Measurements from ENCODE around the gene ASTN1. TPM values are rescaled to one million over a fixed set of nuclear protein-coding genes. Genes with fewer than 3 reads are reported as not detected.

Gene ASTN1
- total RNA-seq, 1 experiment from 2014 or later, result 0.13 TPM

DNA sequence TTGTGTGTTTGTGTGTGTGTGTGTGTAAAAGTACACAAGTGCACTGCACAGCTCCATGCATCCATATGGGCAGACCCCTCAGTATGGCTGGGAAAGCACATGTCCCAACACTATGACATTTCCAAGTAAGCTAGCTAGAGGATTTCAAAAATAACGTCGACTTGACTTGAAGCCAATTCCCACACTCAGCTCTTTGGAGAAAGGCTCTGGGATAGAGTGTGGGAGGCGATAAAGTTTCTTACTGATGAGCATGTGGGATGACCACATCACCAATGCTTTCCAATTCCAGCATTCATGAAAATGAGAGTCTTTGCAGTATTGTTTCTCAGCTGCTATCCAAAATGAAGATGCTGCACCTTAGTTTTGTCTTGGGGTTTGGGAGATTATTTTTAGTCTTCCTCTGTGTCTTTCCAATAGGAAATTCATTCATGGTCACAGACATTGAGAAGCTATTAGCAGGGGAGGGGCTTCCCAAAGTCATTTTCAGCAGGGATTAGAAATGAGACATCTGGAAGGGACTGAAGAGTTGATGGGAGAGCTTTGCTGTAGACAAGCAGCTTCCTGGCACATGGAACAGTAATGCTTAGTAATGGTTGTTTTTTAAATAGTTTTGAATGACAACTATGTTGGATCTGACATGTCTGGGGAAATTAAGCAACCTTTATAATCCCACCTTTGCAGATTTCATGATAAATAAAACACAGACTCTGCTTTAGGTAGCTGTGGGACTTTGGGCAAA, 143.5 kb downstream of the ASTN1 start:
- H3K36me3 ChIP-seq, result no peaks in the 10 kb centered on the region

DNA sequence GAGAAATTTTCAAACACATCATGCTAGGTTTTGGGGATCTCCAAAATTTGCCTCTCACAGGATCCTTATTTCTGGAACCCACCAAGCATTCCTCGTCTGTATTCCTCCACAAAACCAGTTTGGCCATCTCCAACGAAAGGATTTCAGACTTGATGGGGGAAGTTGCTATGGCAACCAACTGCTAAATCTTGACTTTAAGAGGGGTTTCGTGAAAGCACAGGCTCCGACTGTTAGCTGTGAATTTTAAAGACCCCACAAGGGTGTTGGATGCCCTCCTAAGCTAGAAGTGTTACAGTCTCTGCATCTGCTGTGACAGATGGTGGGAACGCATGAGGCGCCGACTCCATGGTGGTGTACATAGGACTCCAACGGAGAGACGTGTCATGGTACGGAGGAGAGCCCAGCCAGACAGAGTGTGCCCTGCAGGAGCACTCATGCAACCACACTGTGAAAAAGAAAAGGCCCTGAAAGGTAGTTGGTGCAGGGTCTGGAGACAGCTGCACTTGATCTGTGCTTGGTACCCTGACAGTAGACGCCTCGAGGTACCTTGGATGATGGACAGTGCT, 147.1 kb downstream of the ASTN1 start:
- Histone ChIP-seq H3K9me3 (replicated peaks) (no peaks in the 10 kb centered on the region), H3K4me3 (no peak overlapping the region)
- no peak for DNase-seq (ENCODE audit: low read depth in 1 of 2, low spot score in 2 of 2)

More for the DNA sequence above, 143.5 kb downstream of the ASTN1 start:
- Histone ChIP-seq H3K4me1 (replicated peaks) (no peaks in the 10 kb centered on the region), H3K27me3 (replicated peaks) (no peaks in the 10 kb centered on the region), H3K9me3 (replicated peaks) (no peaks in the 10 kb centered on the region), H3K4me3 (no peak overlapping the region), H3K27ac (no peak overlapping the region)
- no peak for DNase-seq (ENCODE audit: low read depth in 1 of 2, low spot score in 2 of 2)

GRCh38 chr1:177014325-177014724, 150.2 kb downstream of the ASTN1 start:
- Histone ChIP-seq H3K27ac (no peak overlapping the region), H3K4me3 (no peak overlapping the region), H3K36me3 (no peaks in the 10 kb centered on the region), H3K27me3 (replicated peaks) (no peaks in the 10 kb centered on the region), H3K9me3 (replicated peaks) (no peaks in the 10 kb centered on the region), H3K4me1 (replicated peaks) (no peaks in the 10 kb centered on the region)
- DNase-seq (ENCODE audit: low read depth in 1 of 2, low spot score in 2 of 2), result no peak

More for the DNA sequence above, 147.1 kb downstream of the ASTN1 start:
- Histone ChIP-seq H3K4me1 (replicated peaks) (no peaks in the 10 kb centered on the region), H3K27ac (no peak overlapping the region), H3K27me3 (replicated peaks) (no peaks in the 10 kb centered on the region), H3K36me3 (no peaks in the 10 kb centered on the region)

DNA sequence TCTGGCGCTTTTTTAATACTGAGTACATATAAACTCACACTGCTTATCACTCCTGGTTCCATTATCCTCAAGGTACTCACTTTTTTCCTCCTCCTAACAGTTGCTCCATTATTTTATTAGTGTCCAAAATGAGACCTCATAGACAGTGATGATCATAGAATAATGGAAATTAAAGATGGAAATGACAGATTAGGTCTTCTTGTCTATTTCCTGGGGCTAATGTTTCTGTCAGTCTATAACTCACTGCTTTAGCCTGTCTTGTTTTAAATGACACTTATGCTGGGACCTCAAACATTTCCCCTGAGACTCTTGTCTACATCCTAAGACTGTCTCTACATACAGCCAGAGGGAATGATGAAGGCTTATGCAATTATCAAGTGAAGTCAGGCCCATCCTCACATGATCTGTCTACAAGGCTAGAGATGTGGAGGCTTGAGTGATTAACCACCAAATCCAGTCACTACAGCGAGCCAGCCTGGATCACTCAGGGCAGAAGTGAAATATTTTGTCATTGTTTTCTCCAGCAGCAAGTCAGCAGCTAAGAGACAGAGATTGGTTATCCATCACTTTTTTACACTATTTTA, 152.1 kb downstream of the ASTN1 start:
- no peaks in the 10 kb centered on the region for H3K27me3 ChIP-seq (replicated peaks)
- no peaks in the 10 kb centered on the region for H3K9me3 ChIP-seq (replicated peaks)
- H3K4me3 ChIP-seq, result no peak overlapping the region
- H3K4me1 ChIP-seq (replicated peaks), result no peaks in the 10 kb centered on the region
- H3K36me3 ChIP-seq, result no peaks in the 10 kb centered on the region
- no peak for DNase-seq (ENCODE audit: low read depth in 1 of 2, low spot score in 2 of 2)
- H3K27ac ChIP-seq, result no peak overlapping the region

DNA sequence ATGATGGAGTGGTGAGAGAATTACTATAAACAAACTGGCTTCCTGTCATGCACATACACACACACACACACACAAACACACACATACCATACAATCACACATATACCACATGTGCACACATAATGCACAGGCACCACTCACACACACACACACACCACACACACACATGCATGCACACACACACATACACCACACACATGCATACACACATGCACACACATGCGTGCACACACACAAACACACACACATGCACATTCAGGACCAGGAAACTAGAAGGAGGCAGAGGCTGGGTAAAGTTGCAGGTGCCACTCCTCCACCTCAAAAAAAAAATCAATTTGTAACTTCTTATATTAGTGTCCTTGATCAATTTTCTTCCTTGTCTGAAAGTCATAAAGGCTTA, 153.0 kb downstream of the ASTN1 start:
- Histone ChIP-seq H3K27ac (no peak overlapping the region), H3K4me1 (replicated peaks) (no peaks in the 10 kb centered on the region), H3K4me3 (no peak overlapping the region), H3K9me3 (replicated peaks) (no peaks in the 10 kb centered on the region), H3K36me3 (no peaks in the 10 kb centered on the region), H3K27me3 (replicated peaks) (no peaks in the 10 kb centered on the region)
- DNase-seq (ENCODE audit: low read depth in 1 of 2, low spot score in 2 of 2), result no peak

DNA sequence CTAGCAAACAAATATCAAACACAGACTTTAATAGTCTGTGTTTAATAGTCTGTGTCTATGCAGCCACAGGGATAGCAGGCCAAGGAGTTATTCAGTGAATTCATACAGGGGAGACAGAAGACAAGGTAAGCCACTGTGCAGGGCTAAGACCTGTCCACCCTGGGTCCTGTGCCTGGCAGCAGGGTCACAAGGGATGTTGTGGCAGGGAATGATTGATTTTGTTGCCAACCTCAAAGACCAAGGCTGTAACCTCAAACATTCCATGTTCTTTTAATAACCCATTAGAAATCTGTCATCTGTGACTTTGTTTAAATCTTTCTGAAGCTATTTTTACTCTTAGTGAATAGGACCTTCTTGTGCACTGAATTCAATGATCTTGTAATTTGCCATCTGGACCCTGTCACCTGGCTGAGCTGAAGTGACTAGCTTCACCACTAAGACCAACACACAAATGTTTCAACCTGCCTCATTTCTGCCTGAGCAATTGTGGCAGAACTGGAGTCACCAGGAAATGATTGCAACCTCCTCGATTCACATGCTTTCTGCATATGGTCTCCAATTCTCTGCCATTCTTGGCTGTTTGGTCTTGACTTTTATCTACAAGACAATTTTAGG, 154.2 kb downstream of the ASTN1 start:
- Histone ChIP-seq H3K4me3 (no peak overlapping the region), H3K9me3 (replicated peaks) (no peaks in the 10 kb centered on the region), H3K36me3 (no peaks in the 10 kb centered on the region), H3K27ac (no peak overlapping the region), H3K4me1 (replicated peaks) (no peaks in the 10 kb centered on the region), H3K27me3 (replicated peaks) (no peaks in the 10 kb centered on the region)
- DNase-seq (ENCODE audit: low read depth in 1 of 2, low spot score in 2 of 2), result no peak

GRCh38 chr1:177008653-177009052, 155.9 kb downstream of the ASTN1 start:
- DNase-seq (ENCODE audit: low read depth in 1 of 2, low spot score in 2 of 2), result no peak
- H3K27ac ChIP-seq, result no peak overlapping the region
- H3K4me3 ChIP-seq, result no peak overlapping the region
- no peaks in the 10 kb centered on the region for H3K4me1 ChIP-seq (replicated peaks)
- no peaks in the 10 kb centered on the region for H3K27me3 ChIP-seq (replicated peaks)
- no peaks in the 10 kb centered on the region for H3K9me3 ChIP-seq (replicated peaks)
- H3K36me3 ChIP-seq, result no peaks in the 10 kb centered on the region

DNA sequence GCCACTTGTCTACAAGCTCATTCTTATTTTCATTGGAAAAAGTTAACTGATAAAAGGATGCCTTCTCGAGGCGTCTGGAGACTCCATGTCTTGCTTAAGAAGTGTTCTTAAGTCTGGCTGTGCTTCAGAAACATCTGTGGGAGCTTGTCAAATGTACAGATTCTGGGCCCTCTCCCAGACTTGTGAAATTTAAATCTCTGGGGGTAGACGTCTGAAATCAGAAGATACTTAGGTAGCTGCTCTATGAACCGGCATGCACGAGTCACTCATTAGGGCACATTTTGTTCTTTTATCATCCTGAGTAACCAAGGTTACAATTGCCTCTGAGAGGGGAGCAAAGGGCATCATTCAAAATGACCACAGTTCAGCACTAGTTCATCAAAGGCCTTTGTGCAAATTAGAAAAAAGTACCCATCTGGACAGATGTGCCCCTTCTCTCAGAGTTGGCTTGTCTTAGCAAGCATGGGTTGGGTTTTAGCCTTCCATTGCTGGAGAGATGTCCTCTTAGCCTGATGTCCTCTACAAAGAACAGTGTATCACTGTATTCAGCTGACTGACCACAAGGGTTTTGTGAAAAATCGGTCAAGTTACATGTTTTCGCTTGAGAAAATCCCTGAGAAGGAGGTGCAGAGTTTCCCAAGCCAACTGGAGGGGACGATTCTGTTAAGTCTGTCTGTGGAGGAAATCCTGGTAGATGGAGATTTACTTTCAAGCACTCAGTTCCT, 156.9 kb downstream of the ASTN1 start:
- Histone ChIP-seq H3K4me1 (replicated peaks) (no peaks in the 10 kb centered on the region), H3K4me3 (no peak overlapping the region), H3K27me3 (replicated peaks) (no peaks in the 10 kb centered on the region), H3K36me3 (no peaks in the 10 kb centered on the region), H3K9me3 (replicated peaks) (no peaks in the 10 kb centered on the region), H3K27ac (no peak overlapping the region)
- DNase-seq (ENCODE audit: low read depth in 1 of 2, low spot score in 2 of 2), result no peak

DNA sequence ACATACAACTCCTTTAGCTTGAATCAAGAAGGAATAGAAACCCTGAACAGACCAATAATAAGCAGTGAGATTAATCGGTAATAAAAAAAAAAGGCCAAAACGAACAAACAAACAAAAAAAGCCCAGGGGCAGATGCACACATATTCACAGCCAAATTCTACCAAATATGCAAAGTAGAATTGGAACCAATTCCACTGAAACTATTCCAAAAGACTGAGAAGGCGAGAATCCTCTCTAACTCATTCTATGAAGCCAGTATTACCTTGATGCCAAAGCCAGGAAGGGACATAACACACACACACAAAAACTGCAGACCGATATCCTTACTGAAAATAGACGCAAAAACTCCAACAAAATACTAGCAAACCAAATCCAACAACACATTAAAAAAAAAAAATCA, 161.6 kb downstream of the ASTN1 start:
- Histone ChIP-seq H3K4me1 (replicated peaks) (no peaks in the 10 kb centered on the region), H3K4me3 (no peak overlapping the region), H3K27ac (no peak overlapping the region), H3K9me3 (replicated peaks) (no peaks in the 10 kb centered on the region), H3K36me3 (no peaks in the 10 kb centered on the region), H3K27me3 (replicated peaks) (no peaks in the 10 kb centered on the region)
- no peak for DNase-seq (ENCODE audit: low read depth in 1 of 2, low spot score in 2 of 2)

DNA sequence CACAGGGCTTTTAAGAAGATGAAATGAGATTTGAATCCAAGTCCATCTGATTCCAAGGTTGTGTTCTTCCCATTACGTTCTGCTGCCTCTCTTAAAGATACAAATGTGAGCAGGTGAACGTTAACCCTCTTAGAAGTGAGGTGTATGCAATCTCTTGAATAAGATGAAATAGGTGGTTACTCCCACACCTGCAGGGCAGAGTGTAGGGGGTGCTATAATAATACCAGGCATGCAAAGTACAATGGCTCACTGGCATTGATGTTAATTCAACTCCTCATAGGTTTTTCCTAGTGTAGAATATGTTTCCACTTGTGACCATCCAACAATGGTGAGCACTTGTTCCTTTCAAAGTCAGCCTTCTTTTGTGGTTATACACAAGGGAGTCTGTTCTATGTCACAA, 163.0 kb downstream of the ASTN1 start:
- no peaks in the 10 kb centered on the region for H3K4me1 ChIP-seq (replicated peaks)
- no peak overlapping the region for H3K27ac ChIP-seq
- no peaks in the 10 kb centered on the region for H3K36me3 ChIP-seq
- no peaks in the 10 kb centered on the region for H3K9me3 ChIP-seq (replicated peaks)
- H3K4me3 ChIP-seq, result no peak overlapping the region
- H3K27me3 ChIP-seq (replicated peaks), result no peaks in the 10 kb centered on the region
- no peak for DNase-seq (ENCODE audit: low read depth in 1 of 2, low spot score in 2 of 2)

DNA sequence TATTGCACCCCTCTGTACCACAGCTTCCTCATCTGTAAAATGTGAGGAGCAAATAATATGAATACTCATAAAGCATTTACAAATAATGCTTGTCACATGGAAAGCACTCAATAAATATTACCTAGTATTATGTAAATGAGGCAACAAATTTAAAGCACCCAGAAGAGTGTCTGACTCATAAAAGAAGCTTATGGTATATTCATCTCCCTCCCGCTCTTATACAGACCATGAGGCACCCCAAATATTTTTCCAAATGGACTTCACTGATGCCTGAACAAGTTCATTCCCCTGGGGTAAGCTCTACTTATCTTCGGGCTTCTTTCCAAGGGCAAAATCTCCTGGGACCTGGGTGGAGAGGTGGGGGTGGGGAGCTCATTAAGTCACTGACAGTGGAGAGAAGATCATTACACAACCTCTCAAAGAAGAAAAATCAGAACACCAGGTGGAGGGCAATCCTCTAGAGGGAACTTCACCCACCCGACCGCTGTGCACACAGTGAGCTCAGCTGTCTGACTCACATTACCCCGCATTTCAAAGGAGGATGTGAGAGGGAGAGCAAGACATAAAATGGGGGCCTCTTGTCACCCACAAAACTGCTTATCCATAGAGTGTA, 166.2 kb downstream of the ASTN1 start:
- Histone ChIP-seq H3K4me1 (replicated peaks) (no peaks in the 10 kb centered on the region), H3K27ac (no peak overlapping the region), H3K27me3 (replicated peaks) (no peaks in the 10 kb centered on the region), H3K4me3 (no peak overlapping the region), H3K9me3 (replicated peaks) (no peaks in the 10 kb centered on the region), H3K36me3 (no peaks in the 10 kb centered on the region)
- no peak for DNase-seq (ENCODE audit: low read depth in 1 of 2, low spot score in 2 of 2)

DNA sequence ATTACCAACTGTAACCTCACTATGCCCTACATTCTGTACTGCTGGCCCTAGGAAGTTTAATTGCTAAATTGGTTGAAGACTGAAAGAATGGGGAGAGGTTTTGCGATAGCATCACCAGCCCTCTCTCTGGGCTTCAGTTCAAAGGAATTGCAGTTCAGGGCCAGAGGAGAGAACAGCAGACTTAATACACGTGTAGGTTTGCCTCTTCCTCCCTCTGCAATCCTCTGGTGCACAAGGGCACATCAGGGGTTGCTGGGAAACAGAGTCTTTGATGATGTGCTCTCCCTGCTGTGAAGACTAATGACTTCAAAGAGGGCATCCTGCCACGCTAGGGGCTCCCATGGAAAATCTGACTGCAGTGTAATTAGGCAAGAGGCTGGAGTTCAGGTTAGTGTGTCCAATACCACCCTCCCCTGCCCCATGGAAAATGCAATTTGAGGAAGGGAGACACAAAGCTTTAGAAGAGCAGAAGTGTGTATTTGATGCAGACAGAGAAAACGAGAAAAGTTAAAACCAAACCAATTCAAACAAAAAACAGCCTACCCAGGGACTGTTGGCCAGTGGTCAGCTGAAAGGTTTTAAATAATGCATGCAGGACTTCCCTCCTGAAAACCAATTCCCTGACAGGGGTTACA, 167.9 kb downstream of the ASTN1 start:
- Histone ChIP-seq H3K9me3 (replicated peaks) (no peaks in the 10 kb centered on the region), H3K4me3 (no peak overlapping the region), H3K27me3 (replicated peaks) (no peaks in the 10 kb centered on the region; the same call in 1 of the 2 replicates), H3K36me3 (no peaks in the 10 kb centered on the region), H3K4me1 (replicated peaks) (no peaks in the 10 kb centered on the region), H3K27ac (no peak overlapping the region)
- DNase-seq (ENCODE audit: low read depth in 1 of 2, low spot score in 2 of 2), result no peak

All from SJSA1 (cell line).